Esophagus muscularis mucosa (tissue), 4 donors: Measurements from ENCODE around the gene CDK17. TPM values are rescaled to one million over a fixed set of nuclear protein-coding genes. Genes with fewer than 3 reads are reported as not detected.
A peak's percentile ranks its signal among the peaks of the same experiment; 100 is the strongest.

Source experiments
- DNase-seq: peaks from one replicate; pipeline ENCODE4 v3.0.0-alpha.2; 2017; ENCODE audit errors: extremely low spot score
- H3K27ac ChIP-seq, 4 donors: fragments of 200-600 bp; sonication (generic); replicated peaks in 1 of 4; 1 replicate in 3 of 4; 2 replicates in 1 of 4; pipeline ENCODE4 v1.5.1; 2016 to 2019; ENCODE audit warnings: mild to moderate bottlenecking in 1 of 4
- H3K27me3 ChIP-seq, 4 donors: fragments of 200-600 bp; sonication (generic); one replicate each; pipeline versions ENCODE4 v1.5.1 to v1.6.0; 2016 to 2019
- H3K36me3 ChIP-seq, 4 donors: fragments of 200-600 bp; sonication (generic); one replicate each; pipeline ENCODE4 v1.5.1; 2016 to 2019
- H3K4me1 ChIP-seq, 4 donors: fragments of 200-600 bp; sonication (generic); one replicate each; pipeline ENCODE4 v1.5.1; 2016 to 2019
- H3K4me3 ChIP-seq, 4 donors: fragments of 200-600 bp; sonication (generic); 1 replicate in 2 of 4; 2 replicates in 2 of 4; pipeline ENCODE4 v1.5.1; 2016 to 2019; ENCODE audit warnings: mild to moderate bottlenecking in 4 of 4, moderate library complexity in 1 of 4
- H3K9me3 ChIP-seq, 4 donors: fragments of 200-600 bp; sonication (generic); 1 replicate in 3 of 4; 2 replicates in 1 of 4; pipeline ENCODE4 v1.5.1; 2016 to 2019
- CTCF ChIP-seq, 3 experiments: fragments of 200-600 bp in 2 of 3; fragments of 450-650 bp in 1 of 3; sonication (generic) in 2 of 3; IDR thresholded peaks; one replicate each; pipeline ENCODE4 v1.5.1; 2017 to 2019; ENCODE audit warnings: antibody characterized with exemption in 3 of 3, mild to moderate bottlenecking in 2 of 3, moderate library complexity in 1 of 3
- EP300 ChIP-seq: sonication (generic); formaldehyde crosslinking; IDR thresholded peaks from one replicate; pipeline ENCODE4 v1.6.1; 2017; ENCODE audit warnings: antibody characterized with exemption
- POLR2A ChIP-seq: fragments of 450-650 bp; IDR thresholded peaks from one replicate; pipeline ENCODE4 v1.6.1; 2017; ENCODE audit warnings: antibody characterized with exemption, moderate library complexity, mild to moderate bottlenecking, low read depth
- POLR2AphosphoS5 ChIP-seq, 2 donors: sonication (generic); formaldehyde crosslinking; IDR thresholded peaks; one replicate each; pipeline ENCODE4 v1.6.1; 2017; ENCODE audit warnings: antibody characterized with exemption in 2 of 2
- WGBS: methylation state at CpG from one replicate; pipeline ENCODE4 v1.1.5; 2018; 5-methylcytosine and 5-hydroxymethylcytosine counted together
- intact Hi-C: fragments of 100-400 bp; cut with DNase I; formaldehyde crosslinking; loops from one replicate; pipeline ENCODE4 v1.15.1; 2023
- total RNA-seq, 4 donors: library from RNA; depleted of rRNA; stranded (reverse); fragments of >200 nt; gene quantifications; one replicate each; pipeline versions ENCODE4 v1.1.0 to v1.2.1, GENCODE V29; 2016

CDK17 gene
- total RNA-seq, 4 donors from 2014 or later = 56.2 to 96.9 (median 68.6) TPM

GRCh38 chr12:96338852-96339471 lies 61.3 kb downstream of the CDK17 start:
- no peak overlapping the region for H3K4me3 ChIP-seq
- no peak for DNase-seq
- peaks cover 0 to 17% (median 9%) of the 10 kb centered on the region in 4 donors for H3K9me3 ChIP-seq
- no peak for TF ChIP-seq CTCF (IDR thresholded peaks at IDR 0.05)
- no peak for TF ChIP-seq POLR2A
- no peak for TF ChIP-seq EP300
- no peak for TF ChIP-seq POLR2AphosphoS5 (IDR thresholded peaks at IDR 0.05)
- peak overlapping the region in 2 of 4 donors; percentile 21 to 37 for H3K27ac ChIP-seq
- no peaks in the 10 kb centered on the region for H3K27me3 ChIP-seq
- intact Hi-C loops = no loop called here
- H3K4me1 ChIP-seq = peaks cover 3 to 32% (median 26%) of the 10 kb centered on the region in 4 donors
- H3K36me3 ChIP-seq = no peaks in the 10 kb centered on the region
- 47% methylated on average over 3 of the region's 3 CpGs for WGBS

GRCh38 chr12:96337953-96338352 lies 62.3 kb downstream of the CDK17 start:
- no peaks in the 10 kb centered on the region for H3K27me3 ChIP-seq
- intact Hi-C loops = no loop called here
- no peak overlapping the region for H3K27ac ChIP-seq
- peaks cover 3 to 38% (median 29%) of the 10 kb centered on the region in 4 donors for H3K4me1 ChIP-seq
- H3K9me3 ChIP-seq = peaks cover 0 to 8% (median 0%) of the 10 kb centered on the region in 4 donors
- TF ChIP-seq POLR2AphosphoS5 (IDR thresholded peaks at IDR 0.05) (no peak), CTCF (IDR thresholded peaks at IDR 0.05) (no peak), POLR2A (no peak), EP300 (no peak)
- no peak for DNase-seq
- peaks cover 0 to 7% (median 0%) of the 10 kb centered on the region in 4 donors for H3K36me3 ChIP-seq
- H3K4me3 ChIP-seq = no peak overlapping the region

- DNase-seq = no peak
- Histone ChIP-seq H3K36me3 (peaks cover 0 to 8% (median 0%) of the 10 kb centered on the region in 4 donors), H3K27ac (no peak overlapping the region), H3K4me3 (no peak overlapping the region), H3K27me3 (no peaks in the 10 kb centered on the region), H3K9me3 (peaks cover 0 to 8% (median 0%) of the 10 kb centered on the region in 4 donors), H3K4me1 (peaks cover 3 to 35% (median 29%) of the 10 kb centered on the region in 4 donors)
- WGBS = 99% methylated on average over 4 of the region's 4 CpGs
- intact Hi-C loops = no loop called here
- TF ChIP-seq EP300 (no peak), CTCF (IDR thresholded peaks at IDR 0.05) (no peak), POLR2A (no peak), POLR2AphosphoS5 (IDR thresholded peaks at IDR 0.05) (no peak)
Observed at GRCh38 chr12:96336489-96336888, 63.8 kb downstream of the CDK17 start.

GRCh38 chr12:96335270-96335669 lies 65.0 kb downstream of the CDK17 start:
- TF ChIP-seq POLR2AphosphoS5 (IDR thresholded peaks at IDR 0.05) (no peak), EP300 (no peak), CTCF (IDR thresholded peaks at IDR 0.05) (no peak), POLR2A (no peak)
- Histone ChIP-seq H3K27ac (no peak overlapping the region), H3K4me1 (peaks cover 3 to 33% (median 23%) of the 10 kb centered on the region in 4 donors), H3K36me3 (peaks cover 0 to 8% (median 4%) of the 10 kb centered on the region in 4 donors), H3K27me3 (no peaks in the 10 kb centered on the region), H3K9me3 (peaks cover 0 to 8% (median 0%) of the 10 kb centered on the region in 4 donors), H3K4me3 (no peak overlapping the region)
- intact Hi-C loops = no loop called here
- WGBS = 88% methylated on average over 5 of the region's 5 CpGs
- no peak for DNase-seq

GRCh38 chr12:96334502-96334901 lies 65.7 kb downstream of the CDK17 start:
- 72% methylated on average over 2 of the region's 2 CpGs for WGBS

More at GRCh38 chr12:96334502-96334901, 65.7 kb downstream of the CDK17 start:
- Histone ChIP-seq H3K27ac (no peak overlapping the region), H3K36me3 (peaks cover 0 to 8% (median 4%) of the 10 kb centered on the region in 4 donors), H3K27me3 (no peaks in the 10 kb centered on the region), H3K4me1 (peaks cover 3 to 34% (median 26%) of the 10 kb centered on the region in 4 donors), H3K4me3 (no peak overlapping the region), H3K9me3 (peaks cover 0 to 8% (median 0%) of the 10 kb centered on the region in 4 donors)
- TF ChIP-seq POLR2A = no peak
- intact Hi-C loops = no loop called here
- DNase-seq = no peak
